Endodermal cell (in vitro differentiated cells): Measurements from ENCODE around the gene STK4. TPM values are rescaled to one million over a fixed set of nuclear protein-coding genes. Genes with fewer than 3 reads are reported as not detected.

Source experiments
- DNase-seq: peaks from one replicate; pipeline ENCODE4 v3.0.0-alpha.2; 2017
- H3K27ac ChIP-seq: 2 replicates; pipeline ENCODE4 v1.5.1; 2013; ENCODE audit warnings: mild to moderate bottlenecking, low read depth, low read length, moderate library complexity
- H3K27me3 ChIP-seq: 2 replicates; pipeline ENCODE4 v1.6.1; 2013; ENCODE audit warnings: mild to moderate bottlenecking, low read length, moderate library complexity; ENCODE audit not compliant: insufficient read depth, control insufficient read depth, poor library complexity, severe bottlenecking
- H3K36me3 ChIP-seq: 2 replicates; pipeline ENCODE4 v1.7.0; 2013; ENCODE audit warnings: mild to moderate bottlenecking, low read length, moderate library complexity; ENCODE audit not compliant: control insufficient read depth, insufficient read depth
- H3K4me1 ChIP-seq: one replicate; pipeline ENCODE4 v1.7.0; 2013; ENCODE audit warnings: low read length; ENCODE audit not compliant: control insufficient read depth, insufficient read depth
- H3K4me3 ChIP-seq: 2 replicates; pipeline ENCODE4 v1.5.1; 2013; ENCODE audit warnings: mild to moderate bottlenecking, low read length, moderate library complexity
- H3K9ac ChIP-seq: 2 replicates; pipeline ENCODE4 v1.6.1; 2013; ENCODE audit warnings: mild to moderate bottlenecking, low read length, moderate library complexity; ENCODE audit not compliant: poor library complexity, severe bottlenecking; ENCODE audit errors: extremely low read depth
- H3K9me3 ChIP-seq: 2 replicates; pipeline ENCODE4 v1.6.1; 2013; ENCODE audit warnings: mild to moderate bottlenecking, low read length, moderate library complexity; ENCODE audit not compliant: control insufficient read depth
- H3K27ac Mint-ChIP-seq: 2 replicates; pipeline ENCODE4 v1.8.0; 2020; ENCODE audit warnings: mixed read lengths
- H3K27me3 Mint-ChIP-seq: 2 replicates; pipeline ENCODE4 v1.8.0; 2021; ENCODE audit warnings: mild to moderate bottlenecking, mixed read lengths; ENCODE audit not compliant: insufficient read depth
- H3K36me3 Mint-ChIP-seq: 2 replicates; pipeline ENCODE4 v1.8.0; 2020; ENCODE audit warnings: low read depth, mixed read lengths
- H3K4me1 Mint-ChIP-seq: 2 replicates; pipeline ENCODE4 v1.8.0; 2020; ENCODE audit warnings: mixed read lengths
- H3K4me3 Mint-ChIP-seq: 2 replicates; pipeline ENCODE4 v1.8.0; 2020; ENCODE audit warnings: mild to moderate bottlenecking, moderate library complexity, mixed read lengths
- H3K9me3 Mint-ChIP-seq: 2 replicates; pipeline ENCODE4 v1.8.0; 2020; ENCODE audit warnings: mild to moderate bottlenecking, mixed read lengths
- CTCF ChIP-seq: fragments of 200-600 bp; sonication (generic); conservative IDR thresholded peaks from 2 replicates; pipeline ENCODE4 v1.5.0; 2021; ENCODE audit warnings: antibody characterized with exemption, mild to moderate bottlenecking
- WGBS, 2 experiments: methylation state at CpG; one replicate each; pipeline versions ENCODE4 v1.1.5 to v1.1.7; 2013; ENCODE audit warnings: missing lambda C conversion rate in 2 of 2, mixed read lengths in 1 of 2; ENCODE audit not compliant: insufficient coverage in 1 of 2, insufficient read length in 1 of 2; 5-methylcytosine and 5-hydroxymethylcytosine counted together
- total RNA-seq, 2 donors: library from RNA; stranded (reverse); fragmentation: NEBNext Ultra II Directional in 1 of 2; extraction: Animal tissue kit (Norgen Biotek cat#: 25700) in 1 of 2; gene quantifications; 2 replicates in 1 of 2; 3 replicates in 1 of 2; pipeline ENCODE4 v1.2.1, GENCODE V29; 2021

STK4 gene
- total RNA-seq, 2 donors from 2014 or later: 29.2 to 33.1 TPM

GRCh38 chr20:44943828-44944227, 22.5 kb upstream of the STK4 start:
- 90 to 94% methylated on average over 2 to 3 of the region's 4 CpGs for WGBS, 2 experiments
- no peak for TF ChIP-seq CTCF
- Mint-ChIP-seq H3K4me1 (no peaks in the 10 kb centered on the region), H3K27me3 (no peaks in the 10 kb centered on the region), H3K9me3 (no peaks in the 10 kb centered on the region), H3K4me3 (no peak overlapping the region), H3K27ac (no peak overlapping the region), H3K36me3 (peaks cover 73% of the 10 kb centered on the region)
- H3K9ac ChIP-seq: no peak overlapping the region
- H3K36me3 ChIP-seq: peaks cover 95% of the 10 kb centered on the region
- no peaks in the 10 kb centered on the region for H3K4me1 ChIP-seq
- no peaks in the 10 kb centered on the region for H3K27me3 ChIP-seq
- DNase-seq: no peak
- no peak overlapping the region for H3K27ac ChIP-seq
- no peaks in the 10 kb centered on the region for H3K9me3 ChIP-seq
- no peak overlapping the region for H3K4me3 ChIP-seq

DNA sequence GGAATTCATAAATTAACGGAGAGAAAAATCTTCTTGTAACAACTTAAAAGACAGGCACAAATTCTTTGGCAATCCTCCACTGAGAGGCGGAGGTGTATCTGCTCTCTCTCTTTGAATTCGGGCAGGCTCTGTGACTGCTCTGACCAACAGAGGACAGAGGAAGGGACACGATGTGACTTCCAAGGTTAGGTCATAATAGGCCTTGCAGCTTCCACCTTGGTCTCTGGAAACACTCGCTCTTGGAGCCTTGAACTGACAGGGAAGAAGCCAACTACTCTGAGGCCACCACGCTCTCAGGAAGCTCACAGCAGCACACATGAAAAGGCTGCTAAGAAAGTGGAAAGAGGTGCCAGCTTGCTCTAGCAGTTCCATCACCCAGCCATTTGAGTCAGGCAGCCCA, 21.1 kb upstream of the STK4 start:
- 88 to 93% methylated on average over 6 of the region's 6 CpGs for WGBS, 2 experiments
- H3K27me3 Mint-ChIP-seq: no peaks in the 10 kb centered on the region
- H3K9me3 Mint-ChIP-seq: no peaks in the 10 kb centered on the region
- no peak overlapping the region for H3K27ac ChIP-seq
- TF ChIP-seq CTCF: no peak
- H3K27ac Mint-ChIP-seq: no peak overlapping the region
- no peak overlapping the region for H3K4me3 Mint-ChIP-seq
- peaks cover 97% of the 10 kb centered on the region for H3K36me3 ChIP-seq
- H3K9me3 ChIP-seq: no peaks in the 10 kb centered on the region
- H3K9ac ChIP-seq: no peak overlapping the region
- H3K36me3 Mint-ChIP-seq: peaks cover 77% of the 10 kb centered on the region
- H3K27me3 ChIP-seq: no peaks in the 10 kb centered on the region
- H3K4me1 ChIP-seq: no peaks in the 10 kb centered on the region
- no peak for DNase-seq
- no peaks in the 10 kb centered on the region for H3K4me1 Mint-ChIP-seq
- no peak overlapping the region for H3K4me3 ChIP-seq

GRCh38 chr20:44946271-44946852, 19.9 kb upstream of the STK4 start:
- no peaks in the 10 kb centered on the region for H3K4me1 ChIP-seq
- no peaks in the 10 kb centered on the region for H3K4me1 Mint-ChIP-seq
- no peak overlapping the region for H3K27ac ChIP-seq
- H3K4me3 Mint-ChIP-seq: no peak overlapping the region
- H3K9me3 Mint-ChIP-seq: no peaks in the 10 kb centered on the region
- H3K27me3 Mint-ChIP-seq: no peaks in the 10 kb centered on the region
- no peak overlapping the region for H3K27ac Mint-ChIP-seq
- H3K27me3 ChIP-seq: no peaks in the 10 kb centered on the region
- H3K4me3 ChIP-seq: no peak overlapping the region
- no peak overlapping the region for H3K9ac ChIP-seq
- no peak for DNase-seq
- peaks cover 81% of the 10 kb centered on the region for H3K36me3 Mint-ChIP-seq
- H3K36me3 ChIP-seq: peaks cover 97% of the 10 kb centered on the region
- TF ChIP-seq CTCF: no peak
- WGBS, 2 experiments: 76 to 95% methylated on average over 2 of the region's 2 CpGs
- H3K9me3 ChIP-seq: no peaks in the 10 kb centered on the region
